HK-2 (cell line): ENCODE results near the gene CDH23.

ENCODE experiments used
- DNase-seq: peaks from one replicate; pipeline ENCODE4 v3.0.0-alpha.2; 2018; ENCODE audit not compliant: unreplicated experiment

Gene CDH23

DNA sequence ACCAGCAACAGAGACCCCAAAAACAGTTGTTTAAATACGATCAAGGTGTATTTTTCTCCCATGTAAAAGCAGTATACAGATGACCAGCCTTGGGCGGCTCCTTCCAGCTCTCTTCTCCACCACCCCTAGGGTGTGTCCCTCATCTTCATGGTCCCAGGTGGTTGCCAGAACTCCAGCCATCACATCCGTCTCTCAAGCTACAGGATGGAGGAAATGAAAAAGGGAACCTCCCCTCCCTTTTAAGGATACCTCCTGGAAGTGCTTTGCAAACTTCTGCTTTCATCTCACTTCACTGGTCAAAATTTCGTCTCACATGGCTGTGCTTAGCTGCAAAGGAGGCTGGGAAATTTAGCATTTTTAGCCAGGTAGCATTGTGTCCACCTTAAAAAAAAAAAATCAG is 263.6 kb downstream of the CDH23 start:
- no peak for DNase-seq

DNA sequence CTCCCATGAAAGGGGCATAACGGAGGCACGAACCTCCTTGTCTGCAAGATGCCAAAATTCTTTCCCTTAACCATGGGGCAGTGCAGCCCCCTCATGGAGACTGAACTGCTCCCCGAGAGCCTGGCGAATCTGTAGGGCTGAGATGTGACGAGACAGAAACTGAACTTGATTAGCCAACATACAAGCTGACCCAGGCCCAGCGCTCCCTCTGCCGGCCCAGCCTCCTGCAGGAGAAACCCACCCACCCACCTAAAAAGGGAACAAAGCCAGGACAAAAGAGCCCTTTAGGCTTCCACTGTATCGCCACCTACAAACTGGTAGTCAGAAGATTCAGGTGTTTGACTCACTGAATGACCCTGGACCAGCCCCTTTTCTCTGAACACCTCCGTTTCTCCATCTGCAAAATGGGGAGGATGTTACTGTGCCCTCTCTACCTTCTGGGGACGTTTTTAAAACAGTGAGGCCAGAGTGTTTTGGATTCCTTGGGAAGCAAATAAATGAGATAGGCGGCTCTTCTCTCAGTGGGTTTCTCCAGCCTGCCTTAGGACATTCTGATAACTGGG is 264.4 kb downstream of the CDH23 start:
- DNase-seq: no peak

DNA sequence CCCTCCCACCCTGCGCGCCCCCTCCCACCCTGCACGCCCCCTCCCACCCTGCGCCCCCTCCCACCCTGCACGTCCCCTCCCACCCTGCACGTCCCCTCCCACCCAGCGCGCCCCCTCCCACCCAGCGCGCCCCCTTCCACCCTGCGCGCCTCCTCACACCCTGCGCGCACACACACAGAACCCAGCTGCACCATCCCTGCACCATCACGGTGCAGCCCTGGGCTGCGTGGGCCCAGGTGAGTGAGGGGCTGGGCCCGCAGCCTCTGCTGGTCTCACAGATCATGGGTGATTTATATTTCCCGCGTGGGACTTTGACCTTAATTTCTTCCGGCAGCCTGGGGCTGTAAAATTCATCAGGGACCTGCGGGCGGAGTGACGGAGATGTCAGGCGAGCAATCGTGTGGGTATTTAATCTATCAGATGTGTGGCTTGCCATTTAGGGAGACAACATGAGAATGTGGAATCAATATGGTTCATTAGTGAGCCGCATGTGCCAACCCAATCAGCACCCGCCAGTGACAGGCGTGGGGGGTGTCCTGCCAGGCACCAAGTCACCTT is 265.1 kb downstream of the CDH23 start:
- DNase-seq: no peak

DNA sequence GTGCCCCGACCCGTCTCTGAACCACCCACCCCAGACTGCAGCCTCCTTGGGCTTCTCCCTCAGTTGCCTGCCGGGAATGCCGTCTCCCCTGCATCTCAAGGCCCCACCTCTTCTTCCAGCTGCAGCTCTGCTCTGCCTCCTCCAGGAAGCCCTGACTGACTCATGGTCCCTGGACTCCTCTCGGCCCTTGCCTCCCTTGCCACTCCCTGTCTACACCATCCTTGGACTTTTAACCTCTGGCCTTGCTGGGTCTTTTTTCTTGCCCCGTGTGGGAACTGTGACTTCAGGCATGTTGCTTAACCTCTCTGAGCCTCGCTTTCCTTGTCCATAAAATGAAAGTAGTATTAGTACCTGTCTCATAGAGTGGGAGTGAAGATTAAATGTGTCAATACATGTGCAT is 266.6 kb downstream of the CDH23 start:
- DNase-seq: no peak

DNA sequence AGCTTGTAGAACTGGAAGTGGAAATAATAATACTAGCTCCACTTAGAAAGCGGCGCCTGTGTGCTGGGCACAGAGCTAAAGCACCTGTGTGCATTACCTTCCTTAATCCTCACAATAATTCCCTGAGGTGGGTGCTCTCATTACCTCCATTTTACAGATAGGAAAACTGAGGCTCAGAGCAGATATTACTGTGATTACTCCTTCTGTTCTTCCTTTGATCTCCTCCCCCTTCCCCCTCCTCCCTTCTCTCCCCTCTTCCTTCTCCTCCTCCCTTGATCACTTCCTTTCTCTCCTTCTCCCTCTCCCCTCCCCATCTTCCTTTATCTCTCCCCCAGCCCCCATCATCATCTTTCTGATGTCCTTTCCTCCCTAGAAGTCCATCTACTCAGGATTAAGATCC is 267.9 kb downstream of the CDH23 start:
- no peak for DNase-seq

DNA sequence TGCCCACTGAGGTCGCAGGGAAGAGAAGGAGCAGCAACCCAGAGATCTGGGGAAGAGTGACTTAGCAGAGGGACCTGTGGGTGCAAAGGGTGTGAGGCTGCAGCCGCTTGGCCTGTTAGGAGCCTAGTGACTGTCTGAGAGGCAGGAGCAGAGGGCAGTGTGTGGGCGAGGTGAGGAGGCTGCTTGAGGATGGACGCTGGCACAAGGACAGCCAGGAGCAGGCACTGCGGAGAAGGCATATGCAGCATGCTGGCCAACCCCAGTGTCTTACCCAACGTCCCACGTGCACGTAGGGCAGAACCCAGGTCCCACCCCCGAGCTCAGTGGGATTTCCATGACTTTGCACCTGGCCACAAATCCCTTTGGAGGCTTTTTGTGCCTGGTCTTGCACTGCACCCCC is 268.7 kb downstream of the CDH23 start:
- DNase-seq: no peak

DNA sequence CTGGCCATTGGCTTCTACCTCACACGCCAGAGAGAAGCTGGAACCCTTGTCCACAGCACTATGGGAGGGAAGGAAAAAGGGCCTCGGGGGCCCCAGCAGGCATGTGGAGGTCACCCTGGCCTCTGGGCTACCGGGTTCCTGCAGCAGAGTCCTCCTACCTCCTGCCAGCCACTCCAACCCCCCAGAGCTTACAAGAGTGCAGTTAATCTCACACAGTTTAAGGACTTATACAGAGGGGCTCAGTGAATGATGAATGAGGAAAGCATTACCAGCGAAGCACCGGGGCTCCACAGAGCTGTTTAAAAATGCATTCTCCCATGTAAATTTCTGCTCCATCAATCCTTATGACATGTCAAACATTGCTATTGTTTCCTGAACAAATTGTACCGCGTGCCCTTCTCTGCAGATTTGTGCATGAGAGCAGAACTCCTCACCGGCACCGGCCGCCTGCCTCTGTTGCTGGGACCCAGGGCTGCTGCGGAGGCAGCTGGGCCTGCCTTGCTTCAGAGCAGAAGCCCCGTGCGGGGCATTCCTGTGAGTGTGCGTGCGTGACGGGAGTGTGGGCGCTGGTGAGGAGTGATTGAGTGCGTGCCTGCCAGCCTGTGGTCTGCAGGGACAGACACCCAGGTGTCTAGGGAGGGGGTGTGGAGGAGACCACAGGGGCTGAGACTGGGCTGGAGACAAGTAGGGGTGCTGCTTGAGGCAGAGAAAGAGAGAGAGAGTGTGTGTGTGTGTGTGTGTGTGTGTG is 270.1 kb downstream of the CDH23 start:
- DNase-seq: no peak

DNA sequence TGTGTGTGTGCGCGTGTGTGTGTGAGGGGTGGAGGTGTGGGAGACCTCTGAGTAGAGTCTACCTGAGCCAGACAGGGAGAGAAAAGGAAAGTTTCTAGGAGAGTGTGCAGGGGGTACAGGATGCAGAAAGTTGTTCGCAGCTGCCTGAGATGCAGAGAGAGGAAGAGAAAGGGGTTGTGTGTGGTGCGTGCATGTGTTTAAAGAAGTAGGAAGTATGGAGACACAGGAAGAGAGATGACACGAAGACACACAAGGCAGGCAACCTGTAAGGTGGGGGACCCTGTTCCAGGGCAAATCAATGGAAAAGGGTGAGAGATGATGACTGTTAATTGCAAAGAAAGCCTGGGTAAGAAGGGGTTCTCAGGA is 270.6 kb downstream of the CDH23 start:
- DNase-seq: no peak

DNA sequence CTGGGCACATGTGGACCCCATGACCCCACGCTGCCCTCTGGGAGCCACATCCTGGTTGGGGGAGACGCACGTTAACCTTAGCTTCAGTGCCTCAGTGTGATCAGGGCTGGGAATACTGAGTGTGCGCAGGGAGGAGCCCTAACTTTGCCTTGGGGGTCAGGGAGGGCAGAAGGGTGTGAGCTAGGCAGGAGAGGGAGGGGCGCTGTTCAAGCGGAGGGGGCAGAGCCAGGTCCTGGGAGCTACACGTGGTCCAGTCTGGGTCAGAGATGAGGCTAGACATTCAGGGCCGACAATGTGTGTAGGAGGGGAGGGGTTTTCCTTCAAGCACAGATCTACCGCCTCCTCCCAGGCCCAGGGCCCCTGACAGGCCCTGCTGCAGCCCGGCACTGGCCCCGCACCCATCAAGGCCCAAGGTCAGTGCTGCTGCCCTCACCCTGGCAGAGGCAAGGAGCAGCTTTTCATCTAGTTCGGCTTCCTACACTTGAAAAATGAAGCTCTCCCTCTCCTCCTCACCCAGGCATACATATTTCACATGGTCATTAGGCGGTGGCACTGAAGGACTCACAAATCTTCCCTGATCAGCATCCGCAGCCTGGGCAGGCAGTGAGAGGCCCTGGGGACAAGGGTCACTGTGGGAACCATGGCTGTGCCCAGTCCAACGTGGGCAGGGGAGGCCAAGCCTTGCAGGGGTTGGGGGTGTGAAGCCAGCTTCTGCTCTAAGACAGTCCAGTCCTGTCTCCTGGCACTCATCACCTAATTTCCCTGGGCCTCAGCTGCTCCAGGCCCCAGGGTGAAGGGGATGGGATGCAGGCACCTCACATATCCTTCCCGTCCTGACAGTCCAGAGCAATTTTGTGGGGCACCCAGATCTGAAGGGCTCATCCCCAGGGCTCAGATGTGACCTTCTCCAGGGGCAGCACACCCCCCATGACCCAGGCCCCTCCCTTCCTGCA is 275.6 kb downstream of the CDH23 start:
- no peak for DNase-seq

DNA sequence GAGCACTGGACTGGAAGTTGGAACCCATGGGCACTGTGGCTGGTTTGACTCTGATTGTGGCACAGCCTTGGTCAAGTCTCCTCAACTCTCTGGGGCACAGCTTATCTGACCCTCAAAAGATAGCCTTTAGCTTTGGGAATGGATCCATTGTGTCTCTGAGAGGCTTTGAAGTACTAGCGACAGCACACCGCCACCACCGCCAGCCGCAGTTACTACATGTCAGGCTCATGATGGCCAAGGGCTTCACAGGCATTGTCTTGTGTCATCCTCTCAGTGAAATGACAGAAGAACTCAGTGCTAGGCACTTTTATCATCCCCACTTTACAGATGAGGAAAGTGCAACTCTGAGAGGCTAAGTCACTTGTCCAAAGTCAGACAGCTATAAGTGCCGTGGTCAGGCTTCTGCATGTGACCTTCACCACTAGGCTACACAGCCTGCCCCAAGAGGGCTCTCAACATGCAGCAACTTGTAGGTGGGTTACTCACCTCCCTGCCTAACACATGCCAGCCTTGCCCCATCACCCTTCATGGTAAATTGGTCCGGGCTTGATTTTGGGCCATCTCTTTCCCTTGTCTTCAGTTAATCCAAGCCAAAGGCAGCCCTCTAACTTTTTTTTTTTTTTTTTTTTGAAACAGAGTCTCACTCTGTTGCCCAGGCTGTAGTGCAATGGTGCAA is 278.7 kb downstream of the CDH23 start:
- no peak for DNase-seq

DNA sequence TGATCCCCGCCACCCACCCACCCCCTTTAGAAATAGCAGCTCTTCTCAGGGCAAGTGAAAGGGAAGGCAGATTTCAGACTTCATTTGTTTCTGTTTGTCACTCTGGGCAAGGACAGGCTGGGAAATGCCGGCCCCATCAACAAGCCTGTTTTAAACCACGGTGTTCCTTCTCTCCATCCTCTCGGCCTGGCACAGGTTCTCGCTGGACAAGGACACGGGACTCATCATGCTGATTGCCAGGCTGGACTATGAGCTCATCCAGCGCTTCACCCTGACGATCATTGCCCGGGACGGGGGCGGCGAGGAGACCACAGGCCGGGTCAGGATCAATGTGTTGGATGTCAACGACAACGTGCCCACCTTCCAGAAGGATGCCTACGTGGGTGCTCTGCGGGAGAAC is 280.5 kb downstream of the CDH23 start:
- DNase-seq: no peak

DNA sequence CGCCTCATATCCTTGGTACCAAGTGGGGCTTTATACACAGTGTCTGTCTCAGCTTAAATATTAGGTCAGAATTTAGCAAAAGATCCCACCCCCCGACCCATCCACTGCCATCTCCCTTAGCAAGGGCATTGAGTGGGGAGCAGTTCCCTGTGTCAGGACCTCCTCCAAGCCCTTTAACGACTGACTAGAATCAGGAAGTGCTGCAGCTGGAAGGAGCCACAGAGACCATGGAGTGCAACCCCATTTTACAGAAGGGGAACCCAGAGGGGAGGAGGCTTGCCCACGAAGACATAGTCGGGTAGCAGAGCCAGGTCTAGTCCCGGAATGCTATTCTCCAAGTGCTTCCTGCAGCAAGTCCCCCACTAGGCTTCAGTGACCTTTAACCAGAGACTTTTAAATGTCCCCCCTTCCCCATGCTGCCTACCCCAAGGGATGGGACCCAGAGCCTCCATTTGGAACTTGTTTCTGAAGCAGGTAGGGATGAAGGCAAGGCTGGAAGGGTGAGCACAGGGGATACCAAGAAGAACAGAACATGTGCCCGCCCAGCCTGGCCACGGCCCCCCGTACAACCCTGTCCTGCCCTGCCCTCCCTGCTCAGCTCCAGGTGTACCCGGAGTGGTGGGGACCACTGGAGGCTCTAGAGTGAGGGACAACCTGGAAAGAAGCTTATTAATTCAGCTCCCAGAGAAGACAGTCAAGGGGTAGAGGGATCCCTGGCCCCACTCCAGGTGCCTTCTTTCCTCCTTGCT is 281.5 kb downstream of the CDH23 start:
- no peak for DNase-seq

DNA sequence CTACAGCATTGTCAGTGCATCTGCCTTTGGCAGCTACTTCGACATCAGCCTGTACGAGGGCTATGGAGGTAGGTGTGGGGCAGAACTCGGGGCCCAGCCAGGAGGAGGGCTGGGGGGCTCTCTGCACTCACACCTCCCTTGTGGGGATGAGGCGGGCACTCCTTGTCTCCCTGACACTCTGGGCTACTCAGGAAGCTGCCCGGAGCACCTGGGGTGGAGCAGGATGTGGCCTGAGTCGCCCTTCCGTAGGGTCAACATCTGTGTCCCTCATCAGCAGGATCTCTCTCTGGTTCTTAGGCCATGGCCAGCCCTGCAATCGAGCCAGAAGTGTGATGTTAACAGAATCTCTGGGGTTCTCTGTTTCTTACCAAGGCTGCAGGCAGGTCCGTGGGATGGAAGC is 282.7 kb downstream of the CDH23 start:
- DNase-seq: no peak

DNA sequence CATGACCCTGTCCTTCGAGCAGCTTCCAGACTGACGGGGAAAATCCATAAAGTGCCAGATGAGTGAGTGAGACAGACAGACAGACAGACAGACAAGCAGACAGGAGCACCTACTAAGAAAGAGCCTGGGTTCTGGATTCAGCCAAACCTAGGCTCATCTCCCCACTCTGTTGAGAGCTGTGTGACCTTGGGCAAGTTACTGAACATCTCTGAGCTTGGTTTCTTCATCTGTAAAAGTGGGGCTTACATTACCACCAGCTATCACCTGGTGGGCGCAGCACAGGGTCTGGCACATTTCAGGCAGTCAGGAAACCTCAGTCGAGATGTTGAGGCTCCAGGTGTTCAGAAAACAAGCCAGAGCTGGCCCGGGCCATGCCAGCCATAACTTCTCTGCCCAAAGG is 285.3 kb downstream of the CDH23 start:
- DNase-seq: no peak

DNA sequence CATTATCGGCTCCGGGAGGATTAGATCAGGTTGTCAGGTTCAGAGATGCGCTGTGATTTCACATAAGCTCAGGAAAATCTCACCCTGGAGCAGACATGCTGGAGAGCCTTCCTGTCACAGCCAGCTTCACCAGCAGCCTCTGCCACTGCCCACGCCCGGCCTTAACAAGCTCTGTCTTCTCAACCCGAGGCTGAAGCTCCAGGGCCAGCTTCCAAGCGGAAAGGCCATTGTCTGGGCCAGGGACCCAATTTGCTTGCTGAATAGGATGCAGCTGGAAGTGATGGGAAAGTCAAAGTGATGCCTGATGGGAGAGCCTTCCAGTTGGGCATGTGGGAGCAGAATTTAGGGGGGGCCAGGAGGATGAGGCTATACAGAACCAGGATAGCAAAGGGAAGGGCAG is 286.6 kb downstream of the CDH23 start:
- DNase-seq: no peak

DNA sequence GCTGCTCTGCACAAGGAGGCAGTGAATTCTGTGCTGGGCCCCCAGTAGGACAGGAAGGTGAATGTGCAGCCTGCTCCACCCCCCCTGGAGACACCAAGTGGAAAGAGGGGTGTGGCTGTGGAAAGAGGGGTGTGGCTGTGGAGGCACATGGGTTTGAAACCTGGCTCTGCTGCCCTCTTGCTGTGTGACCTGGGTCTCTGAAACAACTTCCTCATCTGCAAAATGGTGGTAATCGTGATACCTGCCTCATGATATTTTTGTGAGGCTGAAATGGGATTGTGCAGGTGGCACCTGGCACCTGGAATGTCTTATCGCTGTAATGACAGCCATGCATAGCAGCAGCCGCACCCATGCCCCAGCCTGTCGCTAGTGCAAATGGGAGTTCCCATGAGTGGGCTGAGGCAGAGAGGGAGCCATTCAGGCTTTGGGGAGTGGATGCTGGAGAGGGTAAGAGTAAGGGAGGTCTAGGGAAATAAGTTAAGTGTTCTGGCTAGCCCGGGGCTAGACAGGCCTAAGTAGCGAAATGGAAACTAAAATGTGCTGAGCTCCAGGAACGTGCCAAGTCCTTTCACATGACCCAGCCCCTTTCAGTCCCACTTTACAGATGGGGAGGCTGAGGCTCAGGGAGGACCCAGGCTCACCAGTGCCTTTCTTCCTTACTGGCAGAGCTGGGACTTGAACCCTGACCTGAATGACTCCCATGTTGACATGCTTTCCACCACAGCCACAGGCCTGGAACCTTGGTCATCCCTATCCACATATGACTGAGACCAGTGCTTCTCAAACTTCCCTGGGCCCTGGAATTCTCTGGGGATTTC is 287.8 kb downstream of the CDH23 start:
- peak; percentile 13 for DNase-seq

DNA sequence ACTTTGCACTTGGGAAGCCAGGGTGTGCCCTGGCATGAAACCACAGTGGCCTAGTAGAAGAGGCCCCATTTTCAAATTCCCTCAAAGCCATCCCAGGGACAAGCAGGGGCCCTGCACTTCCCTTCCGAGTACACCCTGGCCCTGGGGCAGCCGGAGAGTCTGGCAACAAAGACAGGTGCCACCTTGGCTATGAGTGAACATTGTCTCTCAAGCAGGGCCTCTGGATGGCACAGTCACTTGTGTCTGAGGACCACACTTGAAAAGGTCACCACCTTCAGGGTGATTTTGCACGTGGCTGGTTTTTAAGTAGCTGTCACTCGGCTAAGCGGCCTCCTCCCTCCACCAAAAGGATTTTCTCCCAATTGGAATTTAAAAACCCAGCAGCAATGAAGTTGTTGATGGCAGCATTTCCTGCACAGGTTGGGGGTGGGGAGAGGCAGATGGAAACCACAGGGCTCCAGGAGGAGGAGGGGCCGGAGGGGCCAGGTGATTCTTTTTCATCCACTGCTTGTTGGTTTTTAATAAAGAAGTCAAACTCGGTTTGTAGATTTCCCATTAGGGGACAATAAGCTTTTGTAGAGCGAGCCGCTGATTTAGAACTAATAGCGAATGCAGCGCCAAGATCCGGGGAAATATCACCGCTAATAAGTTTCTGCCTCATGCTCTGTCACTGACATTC is 289.0 kb downstream of the CDH23 start:
- DNase-seq: no peak

DNA sequence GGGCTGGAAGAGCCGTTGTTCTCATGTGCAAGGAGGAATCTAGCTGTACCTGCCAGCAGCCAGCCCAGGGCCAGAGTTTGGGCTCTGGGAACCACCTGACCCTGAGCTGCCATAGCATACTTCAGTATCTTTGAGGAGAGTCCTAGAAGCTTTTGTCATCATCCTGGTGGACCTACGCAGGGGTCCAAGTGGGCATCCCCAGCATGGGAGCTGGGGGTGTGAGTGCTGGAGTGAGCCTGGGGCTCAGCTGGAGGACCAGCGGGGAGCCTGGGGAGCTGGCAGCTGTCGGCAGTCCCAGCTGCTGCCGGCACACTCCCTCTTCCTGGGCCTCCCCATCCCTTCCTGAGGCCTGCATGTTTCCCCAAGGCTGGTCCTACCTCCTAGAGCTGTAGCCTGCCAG is 290.4 kb downstream of the CDH23 start:
- DNase-seq: no peak

DNA sequence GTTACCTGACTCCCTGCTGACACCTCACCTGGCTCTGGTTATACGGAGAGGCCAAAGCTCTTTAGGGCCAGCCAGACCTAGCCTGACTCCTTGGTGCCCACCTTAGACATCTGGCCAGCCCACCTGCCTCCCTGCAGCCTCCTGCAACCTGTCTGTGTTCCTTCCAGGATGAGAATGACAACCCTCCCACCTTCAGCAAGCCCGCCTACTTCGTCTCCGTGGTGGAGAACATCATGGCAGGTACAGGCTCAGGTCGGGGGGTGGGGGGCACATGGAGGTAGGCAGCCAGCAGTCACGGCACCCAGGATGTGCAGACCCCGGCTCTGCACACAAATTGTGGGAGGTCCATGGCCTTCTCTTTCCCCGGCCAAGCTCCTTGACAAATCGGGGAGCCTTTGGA is 290.8 kb downstream of the CDH23 start:
- DNase-seq: no peak

DNA sequence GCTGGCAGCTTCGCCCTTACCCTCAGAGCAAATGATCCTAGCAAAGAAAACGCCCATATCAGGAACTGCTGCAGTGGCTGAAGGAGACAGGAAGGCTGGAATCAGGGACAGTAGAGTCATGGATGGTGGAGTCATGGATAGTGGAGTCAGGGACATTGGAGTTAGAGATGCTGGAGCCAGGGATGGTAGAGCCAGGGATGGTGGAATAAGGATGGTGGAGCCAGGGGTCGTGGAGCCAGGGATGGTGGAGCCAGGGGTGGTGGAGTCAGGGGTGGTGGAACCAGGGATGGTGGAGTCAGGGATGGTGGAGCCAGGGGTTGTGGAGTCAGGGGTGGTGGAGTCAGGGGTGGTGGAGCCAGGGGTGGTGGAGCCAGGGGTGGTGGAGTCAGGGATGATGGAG is 291.5 kb downstream of the CDH23 start:
- DNase-seq: no peak
